ENCODE results near the gene ABHD5.
A peak's percentile ranks its signal among the peaks of the same experiment; 100 is the strongest.

The ABHD5 gene

GRCh38 chr3:43723121-43723734 lies 32.5 kb downstream of the ABHD5 start:
- DNase-seq = no peak

- no peak for DNase-seq
These were observed 35.8 kb downstream of the ABHD5 start for GRCh38 chr3:43726521-43726920.

- no peak for DNase-seq
These were observed 37.2 kb downstream of the ABHD5 start for GRCh38 chr3:43727930-43728329.

GRCh38 chr3:43728476-43728875 lies 37.7 kb downstream of the ABHD5 start:
- no peak for DNase-seq

- no peak for DNase-seq
These were observed 38.2 kb downstream of the ABHD5 start for GRCh38 chr3:43728947-43729346.

- DNase-seq = no peak
These were observed 39.1 kb downstream of the ABHD5 start for GRCh38 chr3:43729707-43730414.

- no peak for DNase-seq
These were observed 42.1 kb downstream of the ABHD5 start for GRCh38 chr3:43732747-43733425.

- DNase-seq = no peak
These were observed 43.0 kb downstream of the ABHD5 start for GRCh38 chr3:43733459-43734384.

- DNase-seq = no peak
These were observed 43.9 kb downstream of the ABHD5 start for GRCh38 chr3:43734685-43735084.

- DNase-seq = no peak
These were observed 44.9 kb downstream of the ABHD5 start for GRCh38 chr3:43735618-43736017.

GRCh38 chr3:43736558-43737440 lies 46.1 kb downstream of the ABHD5 start:
- DNase-seq = no peak

- DNase-seq = no peak
These were observed 47.6 kb downstream of the ABHD5 start for GRCh38 chr3:43738305-43738704.

GRCh38 chr3:43742920-43743319 lies 52.2 kb downstream of the ABHD5 start:
- DNase-seq = peak; percentile 16

GRCh38 chr3:43747641-43748040 lies 56.9 kb downstream of the ABHD5 start:
- no peak for DNase-seq

- DNase-seq = no peak
These were observed 57.4 kb downstream of the ABHD5 start for GRCh38 chr3:43748179-43748578.

- no peak for DNase-seq
These were observed 57.9 kb downstream of the ABHD5 start for GRCh38 chr3:43748645-43749044.

- DNase-seq = no peak
These were observed 62.2 kb downstream of the ABHD5 start for GRCh38 chr3:43752905-43753304.

- no peak for DNase-seq
These were observed 63.3 kb downstream of the ABHD5 start for GRCh38 chr3:43753741-43754715.

GRCh38 chr3:43755516-43756200 lies 64.9 kb downstream of the ABHD5 start:
- DNase-seq = no peak

- no peak for DNase-seq
These were observed 67.1 kb downstream of the ABHD5 start for GRCh38 chr3:43757666-43758321.
